A673 (cell line): Measurements from ENCODE around the gene ACTL10. TPM values are rescaled to one million over a fixed set of nuclear protein-coding genes. Genes with fewer than 3 reads are reported as not detected.

ENCODE experiments used
- BruUV-seq: library from RNA; stranded (reverse); fragments of 400-500 nt; replicated peaks from 2 replicates; lab custom pipeline; 2021; lab: Mats Ljungman, UMichigan
- CTCF ChIA-PET: fragments of 300-600 bp; sonication (Branson Sonifier 250); formaldehyde crosslinking; loops from one replicate; lab custom pipeline; 2022; ENCODE audit warnings: antibody characterized with exemption; lab: Charles Lee
- POLR2A ChIA-PET: fragments of 300-600 bp; sonication (Branson Sonifier 250); formaldehyde crosslinking; loops from one replicate; lab custom pipeline; 2022; ENCODE audit warnings: antibody characterized with exemption; ENCODE audit not compliant: low non-redundant PET; lab: Charles Lee
- DNase-seq: peaks from one replicate; pipeline ENCODE4 v3.0.0-alpha.2; 2015; ENCODE audit warnings: low spot score
- H3K27ac ChIP-seq: fragments of 200-600 bp; sonication (generic); 2 replicates; pipeline ENCODE4 v1.5.1; 2016; ENCODE audit warnings: mixed run types, low read depth, mild to moderate bottlenecking, mixed read lengths, antibody characterized with exemption, low read length; ENCODE audit not compliant: poor library complexity, severe bottlenecking
- H3K27me3 ChIP-seq: fragments of 200-600 bp; sonication (generic); replicated peaks from 2 replicates; pipeline ENCODE4 v1.6.1; 2017; ENCODE audit warnings: mixed run types, low read depth, mild to moderate bottlenecking, mixed read lengths, antibody characterized with exemption, low read length; ENCODE audit not compliant: insufficient read depth, poor library complexity
- H3K36me3 ChIP-seq: fragments of 200-600 bp; sonication (generic); 2 replicates; pipeline ENCODE4 v1.6.1; 2016; ENCODE audit warnings: mixed run types, mild to moderate bottlenecking, mixed read lengths, antibody characterized with exemption, low read length; ENCODE audit not compliant: insufficient read depth, poor library complexity, severe bottlenecking
- H3K4me1 ChIP-seq: fragments of 200-600 bp; sonication (generic); 2 replicates; pipeline ENCODE4 v1.6.1; 2017; ENCODE audit warnings: mixed run types, mild to moderate bottlenecking, mixed read lengths, antibody characterized with exemption, low read length; ENCODE audit not compliant: insufficient read depth, poor library complexity, severe bottlenecking
- H3K4me3 ChIP-seq: fragments of 200-600 bp; sonication (generic); 2 replicates; pipeline ENCODE4 v1.5.1; 2016; ENCODE audit warnings: low read depth, mixed run types, mild to moderate bottlenecking, mixed read lengths, low read length; ENCODE audit not compliant: poor library complexity, severe bottlenecking
- H3K9me3 ChIP-seq: fragments of 200-600 bp; sonication (generic); 2 replicates; pipeline ENCODE4 v1.6.1; 2016; ENCODE audit warnings: mixed run types, low read depth, mild to moderate bottlenecking, mixed read lengths, antibody characterized with exemption, low read length; ENCODE audit not compliant: poor library complexity, severe bottlenecking
- EZH2 ChIP-seq: fragments of 200-600 bp; sonication (generic); IDR thresholded peaks from 2 replicates; pipeline ENCODE4 v1.6.1; 2017; ENCODE audit warnings: borderline replicate concordance, low read depth, mild to moderate bottlenecking, mixed read lengths, antibody characterized with exemption, low read length; ENCODE audit not compliant: poor library complexity, severe bottlenecking
- intact Hi-C: fragments of 100-400 bp; cut with micrococcal nuclease; formaldehyde crosslinking; loops from one replicate; pipeline ENCODE4 v1.10.0; 2022; ENCODE audit not compliant: unreplicated experiment
- total RNA-seq: library from RNA; stranded (reverse); gene quantifications from 2 replicates; pipeline ENCODE4 v1.2.3, GENCODE V29; 2021
- TF ChIP-seq, protein P1 (sequence below): fragments of 300-800, 200-600 bp; sonication (generic); conservative IDR thresholded peaks from 2 replicates; pipeline ENCODE4 v1.5.1; 2017; ENCODE audit warnings: low read depth, mild to moderate bottlenecking, antibody characterized with exemption, low read length, moderate library complexity, mixed read lengths

The ACTL10 gene
- total RNA-seq, 1 experiment from 2014 or later = 0.47 TPM

DNA sequence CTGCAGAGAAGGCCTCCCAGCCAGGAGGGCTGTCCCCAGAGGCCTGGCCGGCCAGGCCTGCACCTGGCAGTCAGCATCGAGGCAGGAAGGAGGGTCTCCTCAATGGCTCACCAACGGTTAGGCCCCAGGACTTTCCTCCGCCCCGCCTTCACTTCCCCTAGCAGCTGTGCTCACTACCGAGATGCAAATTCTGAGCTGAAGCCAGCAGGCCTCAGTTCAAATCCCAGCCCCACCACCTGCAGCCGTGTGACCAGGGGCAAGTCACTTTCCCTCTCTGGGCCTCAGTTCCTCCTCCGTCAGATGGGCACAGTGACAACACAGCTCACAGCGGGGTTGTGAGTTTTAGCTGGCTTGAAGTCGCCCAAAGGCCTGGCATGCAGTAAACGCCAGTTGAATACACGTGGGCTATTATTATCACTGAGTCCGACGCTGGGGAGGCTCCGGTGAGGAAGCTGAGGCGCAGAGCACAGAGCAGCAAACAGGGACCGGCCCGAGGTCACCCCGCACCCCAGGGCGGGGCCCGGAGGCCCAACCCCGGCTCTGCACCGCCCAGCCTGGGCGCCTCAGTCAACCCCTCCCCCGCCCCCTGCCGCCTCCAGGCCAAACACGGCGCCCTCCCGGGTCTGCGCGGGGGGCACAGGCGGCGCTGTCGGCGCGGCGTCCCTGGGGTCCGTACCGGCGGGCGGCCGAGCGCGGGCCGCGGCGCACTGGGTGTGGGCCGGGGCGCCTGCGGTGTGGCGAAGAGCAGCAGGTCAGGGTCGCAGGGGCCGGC is 18.8 kb downstream of the ACTL10 start:
- POLR2A ChIA-PET = interaction anchor here (0.7 to 1.3 kb wide), 2 partner anchors 13 to 184 kb away, joined by 6 read pairs; no protein-coding TSS in a partner anchor
- DNase-seq = peak; percentile 62
- BruUV-seq = no TSS peak
- Histone ChIP-seq H3K27ac (peak overlapping the region; percentile 79), H3K9me3 (no peaks in the 10 kb centered on the region), H3K4me1 (peaks cover 21% of the 10 kb centered on the region), H3K4me3 (peak overlapping the region; percentile 58), H3K27me3 (no peaks in the 10 kb centered on the region), H3K36me3 (peaks cover 8% of the 10 kb centered on the region)
- intact Hi-C loops = no loop called here
- CTCF ChIA-PET = interaction anchor here (1.3 kb wide), 1 partner anchor 35 kb away, joined by 3 read pairs; no protein-coding TSS in a partner anchor
- TF ChIP-seq EZH2 = no peak
- TF ChIP-seq, protein P1, sequence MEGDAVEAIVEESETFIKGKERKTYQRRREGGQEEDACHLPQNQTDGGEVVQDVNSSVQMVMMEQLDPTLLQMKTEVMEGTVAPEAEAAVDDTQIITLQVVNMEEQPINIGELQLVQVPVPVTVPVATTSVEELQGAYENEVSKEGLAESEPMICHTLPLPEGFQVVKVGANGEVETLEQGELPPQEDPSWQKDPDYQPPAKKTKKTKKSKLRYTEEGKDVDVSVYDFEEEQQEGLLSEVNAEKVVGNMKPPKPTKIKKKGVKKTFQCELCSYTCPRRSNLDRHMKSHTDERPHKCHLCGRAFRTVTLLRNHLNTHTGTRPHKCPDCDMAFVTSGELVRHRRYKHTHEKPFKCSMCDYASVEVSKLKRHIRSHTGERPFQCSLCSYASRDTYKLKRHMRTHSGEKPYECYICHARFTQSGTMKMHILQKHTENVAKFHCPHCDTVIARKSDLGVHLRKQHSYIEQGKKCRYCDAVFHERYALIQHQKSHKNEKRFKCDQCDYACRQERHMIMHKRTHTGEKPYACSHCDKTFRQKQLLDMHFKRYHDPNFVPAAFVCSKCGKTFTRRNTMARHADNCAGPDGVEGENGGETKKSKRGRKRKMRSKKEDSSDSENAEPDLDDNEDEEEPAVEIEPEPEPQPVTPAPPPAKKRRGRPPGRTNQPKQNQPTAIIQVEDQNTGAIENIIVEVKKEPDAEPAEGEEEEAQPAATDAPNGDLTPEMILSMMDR = no peak

DNA sequence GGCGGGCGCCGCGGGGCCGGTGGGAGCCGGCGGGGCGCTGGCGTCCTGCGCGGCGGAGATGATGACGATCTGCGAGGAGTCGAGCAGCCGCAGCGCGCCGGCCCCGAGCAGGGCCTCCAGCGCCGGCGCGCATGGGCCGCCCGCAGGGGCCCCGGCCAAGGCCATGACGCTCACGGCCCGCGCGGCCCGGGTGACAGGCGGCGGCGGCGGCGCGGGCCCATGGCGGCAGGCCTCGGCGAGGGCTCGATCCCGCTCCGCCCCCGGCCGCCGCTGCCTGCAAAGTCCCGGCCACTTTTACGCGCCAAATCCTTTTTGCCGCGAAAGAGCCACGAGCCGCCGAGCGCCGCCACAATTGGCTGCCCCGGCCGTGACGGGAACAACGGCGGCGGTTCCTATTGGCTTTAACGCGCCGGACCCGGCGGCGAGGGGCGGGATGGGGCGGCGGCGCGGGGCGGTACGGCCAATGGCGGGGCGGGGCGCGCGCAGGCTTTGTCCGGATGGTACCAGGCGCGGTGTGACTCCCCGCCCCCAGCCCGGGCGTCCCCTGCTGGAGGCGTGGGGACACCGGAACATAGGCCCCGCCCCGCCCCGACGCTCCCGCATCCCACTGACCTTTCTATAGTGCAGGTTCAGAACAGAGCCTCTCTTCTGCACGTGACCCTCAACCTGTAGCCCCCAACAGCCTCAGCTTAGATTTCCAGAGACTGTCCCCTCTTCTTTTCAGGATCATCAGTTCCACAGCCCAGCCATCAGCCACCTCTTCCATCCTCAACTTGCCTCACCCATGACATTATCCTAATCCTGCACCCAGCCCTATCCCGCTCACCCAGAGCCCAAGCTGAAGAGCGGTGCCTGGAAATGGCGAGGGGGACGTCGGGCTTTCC is 19.6 kb downstream of the ACTL10 start, which contains the start of gene E2F1:
TSS of gene E2F1 (minus strand) at position 286 of the 884 bp plus-strand sequence. CDS start at position 165, 121 bp downstream.
- H3K9me3 ChIP-seq = no peaks in the 10 kb centered on the region
- POLR2A ChIA-PET = no interaction called here

DNA sequence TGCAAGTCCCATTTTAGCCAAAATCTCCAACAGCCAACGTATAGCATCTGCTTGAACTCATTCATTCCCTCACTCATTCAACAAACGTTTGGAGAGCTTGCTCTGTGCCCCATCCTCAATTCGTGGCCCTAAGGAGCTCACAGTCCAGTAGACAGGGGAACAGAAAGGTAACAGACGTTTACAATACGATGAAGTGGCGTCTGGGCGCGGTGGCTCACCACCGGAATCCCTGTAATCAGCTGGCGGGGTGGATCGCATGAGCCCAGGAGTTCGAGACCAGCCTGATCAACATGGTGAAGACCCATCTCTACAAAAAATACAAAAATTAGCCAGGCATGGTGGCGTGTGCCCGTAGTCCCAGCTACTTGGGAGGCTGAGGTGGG is 20.2 kb downstream of the ACTL10 start:
- no peaks in the 10 kb centered on the region for H3K9me3 ChIP-seq
- BruUV-seq = no TSS peak
- H3K27ac ChIP-seq = no peak overlapping the region
- ChIA-PET POLR2A (no interaction called here), CTCF (no interaction called here)
- peaks cover 8% of the 10 kb centered on the region for H3K36me3 ChIP-seq
- peaks cover 21% of the 10 kb centered on the region for H3K4me1 ChIP-seq
- intact Hi-C loops = no loop called here
- H3K4me3 ChIP-seq = peak overlapping the region; percentile 58
- H3K27me3 ChIP-seq = no peaks in the 10 kb centered on the region
- TF ChIP-seq EZH2 = no peak
- TF ChIP-seq, protein P1 = no peak
- no peak for DNase-seq

More for the DNA sequence above, 19.6 kb downstream of the ACTL10 start, which contains the start of gene E2F1:
- CTCF ChIA-PET = no interaction called here
- Histone ChIP-seq H3K27ac (peak within 1 kb of the TSS; percentile 79), H3K27me3 (no peaks in the 10 kb centered on the region), H3K36me3 (peaks cover 8% of the 10 kb centered on the region), H3K4me3 (peak within 1 kb of the TSS; percentile 58), H3K4me1 (peaks cover 21% of the 10 kb centered on the region)
- TF ChIP-seq, protein P1 = peak; percentile 31; the same call in 1 of the 2 replicates
- TF ChIP-seq EZH2 = no peak
- no TSS peak for BruUV-seq
- intact Hi-C loops = no loop called here
- DNase-seq = peak; percentile 98
